Fibroblast of pulmonary artery (primary cell): ENCODE data around the gene ABCC9.

Experiments
- DNase-seq: peaks from one replicate; pipeline ENCODE4 v3.0.0-alpha.2; 2010; ENCODE audit warnings: low read depth
- H3K4me3 ChIP-seq: replicated peaks from 2 replicates; pipeline ENCODE4 v1.5.1; 2011; ENCODE audit warnings: low read depth, mild to moderate bottlenecking, control low read depth, low read length, moderate library complexity
- CTCF ChIP-seq: IDR thresholded peaks from 2 replicates; pipeline ENCODE4 v1.5.1; 2011; ENCODE audit warnings: mild to moderate bottlenecking, control low read depth, low read length, inconsistent platforms; ENCODE audit errors: missing control alignments

The ABCC9 gene

GRCh38 chr12:21950649-21951048, 9.4 kb upstream of the ABCC9 start:
- no peak overlapping the region for H3K4me3 ChIP-seq
- no peak for TF ChIP-seq CTCF

GRCh38 chr12:21949036-21949435, 7.8 kb upstream of the ABCC9 start:
- no peak for DNase-seq
- H3K4me3 ChIP-seq, result no peak overlapping the region
- no peak for TF ChIP-seq CTCF

More at GRCh38 chr12:21950649-21951048, 9.4 kb upstream of the ABCC9 start:
- DNase-seq, result no peak

DNA sequence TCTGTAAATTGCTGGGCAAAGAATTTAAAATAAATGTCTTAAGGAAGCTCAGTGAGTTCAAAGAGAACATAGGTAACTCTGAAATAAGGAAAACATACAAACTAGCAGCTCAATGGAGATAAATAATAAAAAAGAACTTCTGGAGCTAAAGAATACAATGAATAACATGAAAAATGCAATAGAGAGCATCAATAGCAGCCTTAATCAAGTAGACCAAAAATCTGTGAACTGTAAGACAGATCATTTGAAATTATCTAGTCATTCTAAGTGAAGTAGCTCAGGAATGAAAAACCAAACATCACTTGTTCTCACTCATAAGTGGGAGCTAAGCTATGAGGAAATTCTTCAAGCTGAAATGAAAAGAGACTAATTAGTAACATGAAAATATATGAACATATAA, 5.8 kb upstream of the ABCC9 start:
- no peak for DNase-seq
- no peak overlapping the region for H3K4me3 ChIP-seq
- no peak for TF ChIP-seq CTCF

- no peak overlapping the region for H3K4me3 ChIP-seq
- no peak for DNase-seq
- no peak for TF ChIP-seq CTCF
Observed at GRCh38 chr12:21945002-21945401, 3.8 kb upstream of the ABCC9 start.

DNA sequence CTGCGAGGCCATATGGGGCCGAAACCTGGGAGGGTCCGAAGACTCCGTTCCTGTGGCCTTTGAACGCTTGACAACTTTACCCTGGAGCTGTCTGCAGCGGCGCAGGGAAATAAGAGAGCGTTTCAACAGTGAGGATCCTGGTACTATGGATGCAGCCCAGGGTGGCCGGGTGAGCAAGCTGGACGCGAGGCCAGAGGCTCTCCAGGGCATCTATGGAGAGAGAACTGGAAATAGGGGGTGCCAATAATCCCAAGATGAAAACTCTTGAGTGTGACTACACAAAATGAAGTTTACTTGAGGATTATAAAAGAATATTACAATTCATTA, 1.1 kb upstream of the ABCC9 start:
- H3K4me3 ChIP-seq, result peak overlapping the region; percentile 55
- DNase-seq, result no peak
- no peak for TF ChIP-seq CTCF

GRCh38 chr12:21941506-21942376, 515 bp upstream of the ABCC9 start:
- peak; percentile 48 for TF ChIP-seq CTCF
- peak overlapping the region; percentile 55 for H3K4me3 ChIP-seq
- peak; percentile 46 for DNase-seq

DNA sequence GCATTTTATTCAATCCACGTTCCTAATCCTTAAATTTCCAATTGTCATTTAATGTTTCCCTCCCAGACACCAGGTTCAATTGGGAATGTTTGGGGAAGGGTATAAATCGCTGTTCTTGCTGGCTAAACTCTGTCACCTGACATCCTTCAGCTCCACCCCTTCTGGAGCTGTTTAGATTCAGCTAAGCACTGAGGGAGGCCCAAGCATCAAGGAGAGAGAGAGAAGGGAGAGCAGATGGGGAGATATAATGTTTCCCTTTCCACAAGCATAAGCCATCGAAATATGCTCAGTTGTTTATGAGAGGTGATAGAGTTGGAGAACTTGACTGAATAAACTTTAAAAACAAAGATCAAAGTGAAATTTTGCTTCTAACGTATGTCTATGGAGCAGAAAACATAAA, 1.8 kb downstream of the ABCC9 start:
- DNase-seq, result no peak
- no peak overlapping the region for H3K4me3 ChIP-seq
- no peak for TF ChIP-seq CTCF
